LoVo (cell line): ENCODE measurements around the gene TCEAL7.
"Not testable (repeated sequence)": the region's sequence is repeated elsewhere in the genome, so short reads cannot be mapped to it uniquely, and the experiment has no call there.

Experiments
- DNase-seq: peaks from one replicate; pipeline ENCODE4 v3.0.0-alpha.2; 2016; ENCODE audit warnings: low spot score

TCEAL7 gene

GRCh38 chrX:103329991-103330390 lies at the start of gene TCEAL7:
TCEAL7 (plus strand) TSS chrX:103330239; CDS start chrX:103331404, 1,165 bp downstream.
- no peak for DNase-seq

- no peak for DNase-seq
These were observed 36.9 kb upstream of the TCEAL7 start for GRCh38 chrX:103293118-103293517.

GRCh38 chrX:103304705-103305104 lies 25.3 kb upstream of the TCEAL7 start:
- no peak for DNase-seq

- DNase-seq = not testable (repeated sequence)
These were observed 24.4 kb upstream of the TCEAL7 start for GRCh38 chrX:103305666-103306065.

GRCh38 chrX:103309860-103310554 lies 20.0 kb upstream of the TCEAL7 start:
- no peak for DNase-seq

GRCh38 chrX:103310555-103311398 lies 19.3 kb upstream of the TCEAL7 start, which contains the start of gene BEX2:
BEX2 (minus strand) TSS chrX:103310990; CDS start chrX:103309976, 1,014 bp downstream.
- peak; percentile 59 for DNase-seq

GRCh38 chrX:103311399-103311780 lies 18.6 kb upstream of the TCEAL7 start:
- no peak for DNase-seq

- no peak for DNase-seq
These were observed 746 bp downstream of the TCEAL7 start for GRCh38 chrX:103330681-103331288.

GRCh38 chrX:103338663-103339062 lies 8.6 kb downstream of the TCEAL7 start:
- DNase-seq = no peak

- peak; percentile 23 for DNase-seq
These were observed 13.1 kb downstream of the TCEAL7 start for GRCh38 chrX:103343105-103343504.

- DNase-seq = no peak
These were observed 14.6 kb downstream of the TCEAL7 start for GRCh38 chrX:103344606-103345005.

GRCh38 chrX:103347682-103348397 lies 17.8 kb downstream of the TCEAL7 start:
- no peak for DNase-seq

GRCh38 chrX:103356130-103356798 lies 26.2 kb downstream of the TCEAL7 start, which contains the start of gene TCEAL9:
TCEAL9 (plus strand) TSS chrX:103356506; CDS start chrX:103357685, 1,179 bp downstream.
- DNase-seq = peak; percentile 24

- DNase-seq = no peak
These were observed 26.8 kb downstream of the TCEAL7 start for GRCh38 chrX:103356858-103357257.

GRCh38 chrX:103357871-103358270 lies 27.8 kb downstream of the TCEAL7 start:
- DNase-seq = no peak

GRCh38 chrX:103359605-103360004 lies 29.6 kb downstream of the TCEAL7 start:
- not testable (repeated sequence) for DNase-seq

GRCh38 chrX:103360092-103360491 lies 30.1 kb downstream of the TCEAL7 start:
- DNase-seq = no peak

GRCh38 chrX:103360916-103361315 lies 30.9 kb downstream of the TCEAL7 start:
- no peak for DNase-seq

GRCh38 chrX:103361798-103362197 lies 31.8 kb downstream of the TCEAL7 start:
- no peak for DNase-seq

- peak; percentile 9 for DNase-seq
These were observed 32.4 kb downstream of the TCEAL7 start for GRCh38 chrX:103362474-103362873.

GRCh38 chrX:103363046-103363445 lies 33.0 kb downstream of the TCEAL7 start:
- DNase-seq = no peak
